Hepatocyte (in vitro differentiated cells): ENCODE data around the gene BCL7C. TPM values are rescaled to one million over a fixed set of nuclear protein-coding genes. Genes with fewer than 3 reads are reported as not detected.
A peak's percentile ranks its signal among the peaks of the same experiment; 100 is the strongest.

Experiments
- DNase-seq: peaks from one replicate; pipeline ENCODE4 v3.0.0-alpha.2; 2016; ENCODE audit warnings: low spot score
- H2AFZ ChIP-seq: fragments of 200-600 bp; sonication (generic); 2 replicates; pipeline ENCODE4 v1.6.0; 2016; ENCODE audit warnings: antibody characterized with exemption, mild to moderate bottlenecking
- H3K27ac ChIP-seq: fragments of 200-600 bp; sonication (generic); 2 replicates; pipeline ENCODE4 v1.5.1; 2016; ENCODE audit warnings: mild to moderate bottlenecking
- H3K27me3 ChIP-seq: fragments of 200-600 bp; sonication (generic); 2 replicates; pipeline ENCODE4 v1.6.1; 2016
- H3K36me3 ChIP-seq: fragments of 200-600 bp; sonication (generic); replicated peaks from 2 replicates; pipeline ENCODE4 v1.5.1; 2016; ENCODE audit warnings: low read depth; ENCODE audit not compliant: insufficient read depth
- H3K4me1 ChIP-seq: fragments of 200-600 bp; sonication (generic); 2 replicates; pipeline ENCODE4 v1.5.1; 2016; ENCODE audit warnings: mild to moderate bottlenecking, moderate library complexity; ENCODE audit not compliant: insufficient read depth
- H3K4me2 ChIP-seq: fragments of 200-600 bp; sonication (generic); 2 replicates; pipeline ENCODE4 v1.6.0; 2016
- H3K4me3 ChIP-seq: fragments of 200-600 bp; sonication (generic); 2 replicates; pipeline ENCODE4 v1.5.1; 2016; ENCODE audit warnings: mild to moderate bottlenecking
- H3K79me2 ChIP-seq: fragments of 200-600 bp; sonication (generic); 2 replicates; pipeline ENCODE4 v1.6.0; 2017; ENCODE audit warnings: mild to moderate bottlenecking
- H3K9me2 ChIP-seq: fragments of 200-600 bp; sonication (generic); replicated peaks from 2 replicates; pipeline ENCODE4 v1.6.0; 2017; ENCODE audit warnings: mild to moderate bottlenecking; ENCODE audit not compliant: insufficient read depth
- H3K9me3 ChIP-seq: fragments of 200-600 bp; sonication (generic); 2 replicates; pipeline ENCODE4 v1.5.1; 2016; ENCODE audit warnings: low read depth, mild to moderate bottlenecking
- H4K20me1 ChIP-seq: fragments of 200-600 bp; sonication (generic); 2 replicates; pipeline ENCODE4 v1.6.0; 2016; ENCODE audit warnings: mild to moderate bottlenecking; ENCODE audit not compliant: insufficient read depth, poor library complexity, severe bottlenecking
- CTCF ChIP-seq: fragments of 200-600 bp; sonication (generic); IDR thresholded peaks from 2 replicates; pipeline ENCODE4 v1.5.1; 2016; ENCODE audit warnings: antibody characterized with exemption, mild to moderate bottlenecking; ENCODE audit not compliant: poor library complexity
- EZH2 ChIP-seq: fragments of 200-600 bp; sonication (generic); IDR thresholded peaks from 2 replicates; pipeline ENCODE4 v1.6.1; 2016; ENCODE audit warnings: antibody characterized with exemption, mild to moderate bottlenecking, borderline replicate concordance
- EZH2phosphoT487 ChIP-seq: fragments of 200-600 bp; sonication (generic); IDR thresholded peaks from one replicate; pipeline ENCODE4 v1.6.1; 2018; ENCODE audit warnings: antibody characterized with exemption, mild to moderate bottlenecking, low read depth, moderate library complexity; ENCODE audit not compliant: unreplicated experiment, severe bottlenecking
- WGBS: methylation state at CpG from one replicate; pipeline ENCODE4 v1.1.6; 2016; ENCODE audit warnings: low lambda C conversion rate; ENCODE audit errors: missing lambda C conversion rate; 5-methylcytosine and 5-hydroxymethylcytosine counted together
- polyA plus RNA-seq: library from polyadenylated mRNA; unstranded; fragments of >200 nt; fragmentation: Nextera tagmentation; extraction: Ambion mirVana; gene quantifications from 2 replicates; pipeline ENCODE4 v1.2.1, GENCODE V29; 2016
- total RNA-seq: library from RNA; depleted of rRNA; stranded (reverse); fragments of >200 nt; gene quantifications from 2 replicates; pipeline ENCODE4 v1.2.3, GENCODE V29; 2014

The BCL7C gene
- total and polyA plus RNA-seq, 2 experiments from 2014 or later, result 25.7 to 54.1 TPM

- Histone ChIP-seq H3K79me2 (peaks cover 39% of the 10 kb centered on the region), H3K36me3 (no peaks in the 10 kb centered on the region), H4K20me1 (no peaks in the 10 kb centered on the region), H3K27me3 (no peaks in the 10 kb centered on the region), H2AFZ (peak overlapping the region; percentile 69), H3K4me1 (peaks cover 14% of the 10 kb centered on the region), H3K9me3 (no peaks in the 10 kb centered on the region), H3K9me2 (no peaks in the 10 kb centered on the region), H3K27ac (peak overlapping the region; percentile 98), H3K4me2 (peak overlapping the region; percentile 78), H3K4me3 (peak overlapping the region; percentile 82)
- WGBS, result 23% methylated on average over 23 of the region's 23 CpGs
- TF ChIP-seq CTCF (no peak), EZH2 (no peak), EZH2phosphoT487 (no peak)
- DNase-seq, result peak; percentile 19
Observed at GRCh38 chr16:30874244-30874820, 19.5 kb downstream of the BCL7C start.

GRCh38 chr16:30870904-30871303 is 23.0 kb downstream of the BCL7C start:
- Histone ChIP-seq H3K4me2 (no peak overlapping the region), H3K4me3 (no peak overlapping the region), H3K27me3 (no peaks in the 10 kb centered on the region), H3K4me1 (peaks cover 4% of the 10 kb centered on the region), H3K9me2 (no peaks in the 10 kb centered on the region), H2AFZ (no peak overlapping the region), H3K79me2 (peaks cover 8% of the 10 kb centered on the region), H3K36me3 (no peaks in the 10 kb centered on the region), H4K20me1 (no peaks in the 10 kb centered on the region), H3K9me3 (no peaks in the 10 kb centered on the region), H3K27ac (no peak overlapping the region)
- WGBS, result 98% methylated on average over 6 of the region's 6 CpGs
- no peak for DNase-seq
- no peak for TF ChIP-seq EZH2phosphoT487
- TF ChIP-seq CTCF, result no peak

GRCh38 chr16:30867747-30868146 is 26.1 kb downstream of the BCL7C start:
- TF ChIP-seq EZH2phosphoT487 (no peak), CTCF (peak; percentile 7), EZH2 (no peak)
- Histone ChIP-seq H3K27me3 (no peaks in the 10 kb centered on the region), H2AFZ (no peak overlapping the region), H3K36me3 (no peaks in the 10 kb centered on the region), H3K79me2 (no peaks in the 10 kb centered on the region), H3K4me3 (no peak overlapping the region), H3K4me2 (no peak overlapping the region), H3K27ac (no peak overlapping the region), H3K4me1 (no peaks in the 10 kb centered on the region), H3K9me2 (no peaks in the 10 kb centered on the region), H3K9me3 (no peaks in the 10 kb centered on the region), H4K20me1 (no peaks in the 10 kb centered on the region)
- DNase-seq, result peak; percentile 22
- 92% methylated on average over 5 of the region's 5 CpGs for WGBS
